ENCODE data around the gene PTGFR. TPM values are rescaled to one million over a fixed set of nuclear protein-coding genes. Genes with fewer than 3 reads are reported as not detected.

The PTGFR gene
- total RNA-seq: 3.0 TPM
- long read RNA-seq, partial matches to known transcripts: 0 of 7 reads
- long read RNA-seq, other reads (novel, unspliced or antisense): 7 of 7 reads

- TF ChIP-seq CTCF (IDR thresholded peaks at IDR 0.05): no peak
- H3K9me3 ChIP-seq: no peaks in the 10 kb centered on the region
- intact Hi-C loops (cut with DNase I): no loop called here
- no peaks in the 10 kb centered on the region for H3K4me1 ChIP-seq
- DNase-seq (peak; percentile 67), ATAC-seq (peak; percentile 83)
- peak within 1 kb of the TSS; percentile 48 for H3K4me3 ChIP-seq
- peaks cover 5% of the 10 kb centered on the region for H3K27me3 ChIP-seq
- H3K27ac ChIP-seq: no peak within 1 kb of the TSS
- no peaks in the 10 kb centered on the region for H3K36me3 ChIP-seq
Measured at GRCh38 chr1:78490861-78491450, at the start of gene PTGFR. Gene PTGFR (plus strand): TSS chr1:78490974. CDS start chr1:78492744, 1,770 bp downstream.

- H3K36me3 ChIP-seq: no peaks in the 10 kb centered on the region
- no peaks in the 10 kb centered on the region for H3K9me3 ChIP-seq
- no peak for TF ChIP-seq CTCF (IDR thresholded peaks at IDR 0.05)
- H3K27me3 ChIP-seq: no peaks in the 10 kb centered on the region
- no peak overlapping the region for H3K27ac ChIP-seq
- ATAC-seq (no peak), DNase-seq (no peak)
- no peak overlapping the region for H3K4me3 ChIP-seq
- H3K4me1 ChIP-seq: no peaks in the 10 kb centered on the region
- intact Hi-C loops (cut with DNase I): no loop called here
Measured at GRCh38 chr1:78441921-78442320, 48.9 kb upstream of the PTGFR start.

- Histone ChIP-seq H3K36me3 (no peaks in the 10 kb centered on the region), H3K4me3 (no peak overlapping the region), H3K9me3 (no peaks in the 10 kb centered on the region), H3K4me1 (no peaks in the 10 kb centered on the region), H3K27ac (no peak overlapping the region), H3K27me3 (no peaks in the 10 kb centered on the region)
- no peak for ATAC-seq
- intact Hi-C loops (cut with DNase I): no loop called here
- no peak for DNase-seq
- TF ChIP-seq CTCF (IDR thresholded peaks at IDR 0.05): no peak
Measured at GRCh38 chr1:78447086-78447485, 43.7 kb upstream of the PTGFR start.

GRCh38 chr1:78464449-78464891, 26.3 kb upstream of the PTGFR start:
- no peak for ATAC-seq
- DNase-seq: no peak
- no peaks in the 10 kb centered on the region for H3K9me3 ChIP-seq
- H3K4me1 ChIP-seq: no peaks in the 10 kb centered on the region
- H3K4me3 ChIP-seq: no peak overlapping the region
- no peaks in the 10 kb centered on the region for H3K36me3 ChIP-seq
- TF ChIP-seq CTCF (IDR thresholded peaks at IDR 0.05): no peak
- H3K27ac ChIP-seq: no peak overlapping the region
- intact Hi-C loops (cut with DNase I): no loop called here
- H3K27me3 ChIP-seq: no peaks in the 10 kb centered on the region

- no peak for DNase-seq
- no peak for TF ChIP-seq CTCF (IDR thresholded peaks at IDR 0.05)
- no peak overlapping the region for H3K4me3 ChIP-seq
- no peaks in the 10 kb centered on the region for H3K4me1 ChIP-seq
- ATAC-seq: no peak
- H3K36me3 ChIP-seq: no peaks in the 10 kb centered on the region
- no peak overlapping the region for H3K27ac ChIP-seq
- H3K9me3 ChIP-seq: no peaks in the 10 kb centered on the region
- intact Hi-C loops (cut with DNase I): no loop called here
- no peaks in the 10 kb centered on the region for H3K27me3 ChIP-seq
Measured at GRCh38 chr1:78465143-78465542, 25.6 kb upstream of the PTGFR start.

GRCh38 chr1:78468521-78468920, 22.3 kb upstream of the PTGFR start:
- intact Hi-C loops (cut with DNase I): no loop called here
- TF ChIP-seq CTCF (IDR thresholded peaks at IDR 0.05): no peak
- H3K4me1 ChIP-seq: no peaks in the 10 kb centered on the region
- H3K9me3 ChIP-seq: no peaks in the 10 kb centered on the region
- no peak overlapping the region for H3K27ac ChIP-seq
- H3K36me3 ChIP-seq: no peaks in the 10 kb centered on the region
- no peak for DNase-seq
- H3K27me3 ChIP-seq: no peaks in the 10 kb centered on the region
- H3K4me3 ChIP-seq: no peak overlapping the region
- no peak for ATAC-seq
